Activated effector memory CD4-positive, alpha-beta T cell treated with Interleukin-2 at 50 U/mL for 16 hours (primary cell): ENCODE measurements around the gene PCLO.
"Not testable (repeated sequence)": the region's sequence is repeated elsewhere in the genome, so short reads cannot be mapped to it uniquely, and the experiment has no call there.

Experiments used
- DNase-seq: peaks from one replicate; pipeline ENCODE4 v3.0.0-alpha.2; 2020

PCLO gene

GRCh38 chr7:83038787-83039186, 123.9 kb downstream of the PCLO start:
- DNase-seq = no peak

- DNase-seq = no peak
These were observed 125.8 kb downstream of the PCLO start for GRCh38 chr7:83036721-83037380.

- no peak for DNase-seq
These were observed 126.6 kb downstream of the PCLO start for GRCh38 chr7:83036130-83036529.

GRCh38 chr7:83032195-83032594, 130.5 kb downstream of the PCLO start:
- no peak for DNase-seq

- not testable (repeated sequence) for DNase-seq
These were observed 138.6 kb downstream of the PCLO start for GRCh38 chr7:83023817-83024665.

- no peak for DNase-seq
These were observed 141.7 kb downstream of the PCLO start for GRCh38 chr7:83021032-83021431.

- no peak for DNase-seq
These were observed 142.5 kb downstream of the PCLO start for GRCh38 chr7:83020161-83020560.

- DNase-seq = no peak
These were observed 146.8 kb downstream of the PCLO start for GRCh38 chr7:83015916-83016315.

- no peak for DNase-seq
These were observed 148.1 kb downstream of the PCLO start for GRCh38 chr7:83014546-83014945.

- no peak for DNase-seq
These were observed 150.7 kb downstream of the PCLO start for GRCh38 chr7:83011954-83012353.

- no peak for DNase-seq
These were observed 157.3 kb downstream of the PCLO start for GRCh38 chr7:83005410-83005809.

- no peak for DNase-seq
These were observed 161.2 kb downstream of the PCLO start for GRCh38 chr7:83001362-83002040.

GRCh38 chr7:82998436-82998835, 164.2 kb downstream of the PCLO start:
- DNase-seq = no peak

GRCh38 chr7:82985144-82985802, 177.4 kb downstream of the PCLO start:
- DNase-seq = no peak

GRCh38 chr7:82980130-82980788, 182.4 kb downstream of the PCLO start:
- no peak for DNase-seq

GRCh38 chr7:82975811-82976468, 186.7 kb downstream of the PCLO start:
- DNase-seq = no peak

- DNase-seq = no peak
These were observed 190.5 kb downstream of the PCLO start for GRCh38 chr7:82972135-82972534.

- DNase-seq = no peak
These were observed 197.3 kb downstream of the PCLO start for GRCh38 chr7:82965088-82966036.

- DNase-seq = no peak
These were observed 198.4 kb downstream of the PCLO start for GRCh38 chr7:82964150-82964882.

- no peak for DNase-seq
These were observed 201.4 kb downstream of the PCLO start for GRCh38 chr7:82961240-82961639.
